RPMI8226 (cell line): ENCODE data around the gene BAIAP2L1.
"Not testable (repeated sequence)": the region's sequence is repeated elsewhere in the genome, so short reads cannot be mapped to it uniquely, and the experiment has no call there.

Experiments used
- DNase-seq: peaks from one replicate; pipeline ENCODE4 v3.0.0-alpha.2; 2015

The BAIAP2L1 gene

DNA sequence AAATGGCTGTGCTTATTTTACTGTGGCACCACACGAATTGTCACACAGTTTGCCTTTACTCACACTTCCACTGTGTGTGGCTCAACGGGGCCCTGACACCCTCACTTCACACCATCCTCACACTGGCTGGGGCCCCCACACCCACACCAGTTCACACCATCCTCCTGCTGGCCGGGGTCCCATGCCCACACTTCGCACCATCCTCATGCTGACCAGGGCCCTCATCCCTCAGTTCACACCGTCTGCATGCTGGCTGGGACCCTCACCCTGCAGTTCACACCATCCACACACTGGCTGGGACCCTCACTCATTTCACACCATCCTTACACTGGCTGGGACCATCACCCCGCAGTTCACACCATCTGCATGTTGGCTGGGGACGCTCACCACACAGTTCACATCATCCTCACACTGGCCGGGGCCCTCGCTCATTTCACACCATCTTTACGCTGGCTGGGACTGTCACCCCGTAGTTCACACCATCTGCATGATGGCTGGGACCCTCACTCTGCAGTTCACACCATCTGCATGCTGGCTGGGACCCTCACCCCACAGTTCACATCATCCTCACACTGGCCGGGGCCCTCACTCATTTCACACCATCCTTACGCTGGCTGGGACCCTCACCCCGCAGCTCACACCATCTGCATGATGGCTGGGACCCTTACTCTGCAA lies 83.4 kb downstream of the BAIAP2L1 start:
- no peak for DNase-seq

DNA sequence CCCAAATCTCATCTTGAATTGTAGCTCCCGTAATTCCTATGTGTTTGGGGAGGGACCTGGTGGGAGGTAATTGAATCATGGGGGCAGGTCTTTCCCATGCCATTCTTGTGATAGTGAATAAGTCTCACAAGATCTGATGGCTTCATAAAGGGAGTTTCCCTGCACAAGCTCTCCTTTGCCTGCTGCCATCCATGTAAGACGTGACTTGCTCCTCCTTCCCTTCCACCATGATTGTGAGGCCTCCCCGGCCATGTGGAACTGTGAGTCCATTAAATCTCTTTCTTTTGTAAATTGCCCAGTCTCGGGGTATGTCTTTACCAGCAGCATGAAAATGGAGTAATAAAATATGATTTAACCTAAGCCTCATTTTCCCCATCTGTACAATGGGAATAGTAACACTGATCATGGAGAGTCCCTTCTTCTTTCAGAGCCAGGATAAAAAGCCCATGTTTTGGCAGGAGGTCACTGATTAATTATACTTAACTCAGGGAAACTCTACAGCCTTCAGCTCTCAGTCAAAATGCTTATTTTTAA lies 84.8 kb downstream of the BAIAP2L1 start:
- not testable (repeated sequence) for DNase-seq

DNA sequence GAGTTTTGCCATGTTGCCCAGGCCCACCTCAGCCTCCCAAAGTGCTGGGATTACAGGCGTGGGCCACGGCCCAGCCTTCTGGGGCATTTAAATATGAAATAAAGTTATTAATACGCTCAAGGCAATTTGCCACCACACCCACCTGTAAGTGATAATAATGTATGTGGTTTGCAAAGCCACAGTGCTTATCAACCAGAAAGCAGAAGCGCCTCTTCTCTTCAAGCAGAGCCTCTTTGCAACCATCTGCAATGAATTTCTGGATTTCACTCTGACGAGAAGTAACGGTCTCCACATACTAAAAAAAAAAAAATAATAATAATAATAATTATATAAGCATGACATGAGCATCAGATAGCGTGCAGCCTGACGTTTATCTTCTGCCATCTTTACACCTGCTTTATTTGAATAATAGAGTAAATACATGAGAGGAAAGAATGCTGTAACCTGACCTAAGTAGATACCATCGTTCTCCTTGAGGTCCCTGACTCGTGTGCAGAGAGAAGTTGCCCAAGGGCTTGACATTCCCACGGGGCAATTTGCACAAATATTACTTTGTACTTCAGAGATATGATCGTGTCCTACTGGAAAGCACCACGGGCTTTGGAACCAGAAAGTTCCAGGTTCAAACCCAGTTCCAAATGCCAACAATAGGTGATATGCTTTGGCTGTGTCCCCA lies 85.4 kb downstream of the BAIAP2L1 start:
- no peak for DNase-seq

DNA sequence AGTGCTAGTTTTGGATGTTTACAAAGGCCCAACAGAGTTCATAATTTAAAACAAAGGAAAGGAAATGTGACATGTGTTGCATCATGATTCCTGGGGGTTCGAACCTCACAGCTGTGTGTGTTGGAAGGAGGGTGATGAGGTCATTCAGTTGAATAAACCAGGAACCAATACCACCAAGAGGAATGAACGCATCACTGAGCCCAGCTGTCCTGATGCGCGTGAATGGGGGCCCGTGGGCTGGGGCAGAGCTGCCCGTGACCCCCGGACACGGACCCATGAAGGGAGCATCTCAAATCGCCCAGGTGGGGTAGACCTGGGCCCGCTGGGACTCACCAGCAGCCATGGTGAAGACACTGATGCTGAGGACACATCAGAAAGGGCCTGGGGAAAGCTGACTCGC lies 86.4 kb downstream of the BAIAP2L1 start:
- no peak for DNase-seq

DNA sequence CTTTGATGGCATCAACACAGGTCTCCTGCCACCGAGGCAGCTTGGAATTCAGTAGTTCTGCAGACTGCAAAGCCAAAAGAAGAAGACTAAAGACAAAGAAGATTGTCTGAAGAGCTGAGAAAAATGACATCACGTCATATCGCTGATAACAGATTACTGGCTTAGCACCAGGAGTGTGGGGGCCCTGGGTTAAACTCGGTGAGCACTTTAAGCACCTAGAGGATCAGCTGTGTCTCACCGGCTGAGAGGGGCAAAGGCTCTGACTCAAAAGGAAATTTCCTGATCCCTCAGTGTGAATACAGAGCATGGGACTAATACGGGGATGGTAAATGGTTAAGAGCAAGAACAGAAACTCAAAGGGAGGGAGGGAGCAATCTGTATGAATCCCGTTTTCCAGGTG lies 88.7 kb downstream of the BAIAP2L1 start:
- DNase-seq: no peak

DNA sequence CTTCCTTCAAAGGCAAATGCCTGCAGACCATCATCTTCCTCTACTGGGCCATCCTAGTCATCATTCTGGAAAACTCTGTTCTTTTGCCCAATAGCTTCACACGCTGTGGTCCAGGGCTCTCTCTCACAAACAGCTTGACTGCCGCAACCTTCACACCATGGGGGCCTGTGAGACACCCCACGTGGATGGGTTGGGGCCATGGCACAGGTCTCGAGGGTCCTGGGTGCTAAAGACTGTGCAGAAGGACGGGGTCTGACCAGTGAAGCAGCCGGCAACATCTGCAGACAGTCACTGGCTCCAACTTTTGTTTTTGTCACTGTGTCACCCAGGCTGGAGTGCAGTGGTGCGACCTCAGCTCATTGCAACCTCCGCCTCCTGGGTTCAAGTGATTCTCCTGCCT lies 91.3 kb downstream of the BAIAP2L1 start:
- DNase-seq: no peak

DNA sequence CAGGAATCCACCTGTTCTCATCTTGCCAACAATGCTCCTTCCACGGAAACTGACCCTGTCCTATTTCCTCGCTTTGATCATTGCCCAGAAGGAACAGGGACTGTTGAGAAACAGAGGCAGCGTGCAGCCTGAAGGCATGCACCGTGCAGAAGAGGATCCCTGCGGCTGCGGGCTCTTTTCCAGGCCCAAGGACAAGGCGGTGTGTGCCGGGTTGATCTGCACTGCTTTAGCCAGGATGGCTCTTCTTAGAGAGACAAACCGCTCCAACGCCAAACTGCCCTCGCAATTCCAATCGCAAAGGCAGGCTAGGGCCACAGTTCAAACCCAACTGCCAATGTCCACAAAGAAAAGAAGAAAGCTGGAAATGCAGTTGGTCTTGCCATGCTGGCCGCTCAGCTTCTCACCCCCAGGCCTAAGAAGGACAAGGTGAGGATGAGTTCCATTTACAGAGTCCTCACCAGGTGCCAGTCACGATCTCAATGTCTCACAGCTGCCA lies 92.9 kb downstream of the BAIAP2L1 start:
- no peak for DNase-seq

DNA sequence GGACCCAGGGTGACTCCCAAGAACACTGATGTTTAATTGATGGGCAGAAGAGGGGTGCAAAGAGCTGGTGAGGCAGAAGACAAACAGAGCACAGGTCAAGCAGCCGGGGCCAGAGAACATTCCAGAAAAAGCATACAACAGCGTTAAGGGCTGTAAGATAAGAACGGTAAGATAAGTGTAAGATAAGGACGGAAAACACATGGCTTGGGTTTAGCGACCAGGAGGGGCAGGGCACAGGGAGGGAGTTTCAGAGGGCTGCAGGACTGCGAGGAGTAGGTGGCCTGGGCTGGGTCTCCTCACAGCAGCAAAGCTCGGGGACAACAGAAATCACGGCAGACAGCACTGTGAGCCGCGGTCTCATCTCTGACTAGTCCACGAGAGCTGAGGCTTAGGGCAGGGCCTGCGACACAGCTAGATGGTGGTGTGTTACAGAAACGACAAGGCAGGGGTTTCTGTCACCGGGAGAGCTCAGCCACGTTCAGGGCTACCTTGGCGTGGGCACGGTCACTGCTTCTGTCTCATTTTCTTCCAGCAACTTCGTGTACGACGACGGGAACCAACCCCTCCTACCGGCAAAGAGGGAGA lies 94.8 kb downstream of the BAIAP2L1 start:
- DNase-seq: no peak

DNA sequence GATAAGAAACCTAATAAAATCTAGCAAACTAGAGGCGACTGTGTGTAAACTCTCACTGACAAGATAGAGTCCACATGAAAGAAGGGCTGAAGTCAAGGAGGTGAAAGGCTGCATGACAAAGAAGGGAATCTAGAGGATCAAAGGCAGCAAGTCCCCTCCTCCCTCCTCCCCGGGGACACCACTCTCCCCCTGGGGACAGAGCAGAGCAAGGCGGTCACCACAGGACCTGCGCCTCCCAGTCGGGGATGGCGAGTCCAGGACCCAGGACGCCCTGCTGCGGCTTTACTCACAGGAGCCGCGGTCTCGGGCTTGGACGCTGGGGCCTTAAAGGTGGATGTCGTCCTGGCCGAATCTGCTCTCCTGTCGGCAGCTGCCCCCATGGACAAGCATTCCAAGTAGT lies 97.0 kb downstream of the BAIAP2L1 start:
- DNase-seq: no peak

DNA sequence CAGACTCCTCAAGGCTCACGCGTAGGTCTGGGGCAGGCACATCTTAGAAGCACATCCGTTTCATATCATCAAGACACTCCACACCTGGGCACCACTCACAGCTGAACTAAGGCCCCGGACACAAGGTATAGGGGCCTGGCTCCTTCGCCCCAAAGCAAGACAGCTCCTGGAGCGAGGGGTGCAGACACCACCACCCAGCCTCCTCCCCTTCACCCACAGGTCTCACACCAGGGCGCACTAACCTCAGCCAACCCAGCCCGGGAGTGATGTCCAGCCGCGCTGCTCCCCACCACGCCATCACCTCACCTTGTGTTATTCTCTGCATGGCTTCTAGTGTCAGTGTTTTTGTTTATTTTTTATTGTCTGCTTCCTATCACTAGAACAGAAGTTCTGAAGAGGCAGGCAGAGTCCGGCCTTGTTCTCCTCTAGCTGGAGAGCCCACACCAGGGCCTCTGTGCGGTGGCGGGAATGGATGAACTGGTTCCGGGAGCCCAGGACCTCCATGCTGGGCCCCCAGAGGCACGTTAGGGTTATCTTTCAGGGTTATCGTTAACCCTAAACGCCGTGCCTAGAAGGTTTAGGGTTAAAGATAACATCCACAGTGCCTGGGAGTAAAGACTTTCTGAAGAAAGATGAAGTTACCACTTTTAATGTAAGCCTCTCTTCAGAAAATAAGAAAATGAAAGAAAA lies 97.6 kb downstream of the BAIAP2L1 start:
- DNase-seq: no peak

DNA sequence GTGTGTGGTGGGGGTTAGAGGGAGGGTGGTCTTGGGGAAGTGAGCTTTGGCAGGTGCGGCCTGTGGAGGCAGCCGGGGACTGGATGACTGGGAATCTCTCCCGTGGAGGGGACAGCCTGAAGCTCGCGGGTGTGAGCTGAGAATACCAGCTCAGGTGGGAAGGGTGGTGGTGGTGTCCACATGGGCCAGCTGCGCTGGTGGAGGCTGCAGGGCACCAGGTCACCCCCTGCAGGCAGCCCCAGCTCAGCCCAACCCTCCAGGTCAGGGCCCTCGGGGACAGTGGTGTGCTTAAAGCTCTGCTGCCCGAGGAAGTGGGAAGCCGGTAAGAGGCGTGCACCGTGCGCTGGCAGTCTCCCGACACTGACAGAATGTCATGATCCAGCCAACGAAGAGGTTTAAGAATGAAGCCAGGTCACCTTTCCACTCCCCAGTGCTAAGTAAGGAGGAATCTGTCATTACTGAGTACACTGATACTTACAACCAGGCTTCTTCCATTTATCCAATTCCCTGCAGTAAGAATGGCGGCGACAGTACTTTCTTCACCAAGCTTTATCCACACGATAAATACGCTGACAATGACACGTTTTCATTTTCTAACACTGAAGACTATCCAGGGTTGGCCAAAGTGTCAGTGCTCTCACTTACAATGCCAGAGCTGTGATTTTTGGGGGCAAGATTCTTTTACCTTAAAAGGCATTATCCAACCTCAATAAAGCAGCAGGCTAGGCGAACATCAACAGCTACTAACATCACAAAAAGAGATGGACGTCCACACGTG lies 99.0 kb downstream of the BAIAP2L1 start:
- no peak for DNase-seq

DNA sequence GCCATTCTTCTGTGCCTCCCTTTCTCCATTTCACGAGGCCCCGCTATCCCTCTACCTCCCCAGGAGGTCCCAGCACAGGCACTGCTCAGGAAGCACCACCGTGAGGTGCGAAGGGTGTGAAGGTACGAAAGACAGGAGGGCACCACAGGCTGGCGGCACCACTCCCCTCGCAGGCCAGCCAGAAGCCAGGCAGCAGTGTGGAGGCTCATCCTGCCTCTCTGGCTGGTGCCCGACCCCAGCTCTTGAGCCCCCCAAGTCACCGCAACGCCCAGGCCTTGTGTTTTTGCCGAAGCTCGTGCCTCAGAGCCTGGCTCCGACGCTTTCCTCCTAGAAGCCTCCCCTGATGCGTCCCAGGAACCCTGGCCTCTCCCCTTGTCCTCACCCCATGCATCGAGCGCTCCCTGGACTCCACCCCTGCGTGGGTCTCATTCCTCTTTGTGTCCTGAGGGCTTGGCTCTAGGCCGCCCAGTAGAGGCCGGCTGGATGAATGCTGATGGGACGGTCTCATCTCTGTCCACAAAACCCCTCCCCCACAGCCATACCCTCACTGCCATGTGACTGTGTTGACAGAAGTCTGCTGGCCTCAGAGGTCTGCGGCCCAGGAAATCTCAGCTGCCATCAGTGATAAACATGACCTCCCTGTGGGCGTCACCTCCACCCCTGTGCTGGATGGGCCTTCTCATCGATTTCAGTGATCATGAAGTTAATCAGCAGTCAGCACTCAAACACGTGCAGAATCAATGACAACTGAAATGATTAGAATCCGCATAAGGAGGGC lies 100.1 kb downstream of the BAIAP2L1 start:
- no peak for DNase-seq

DNA sequence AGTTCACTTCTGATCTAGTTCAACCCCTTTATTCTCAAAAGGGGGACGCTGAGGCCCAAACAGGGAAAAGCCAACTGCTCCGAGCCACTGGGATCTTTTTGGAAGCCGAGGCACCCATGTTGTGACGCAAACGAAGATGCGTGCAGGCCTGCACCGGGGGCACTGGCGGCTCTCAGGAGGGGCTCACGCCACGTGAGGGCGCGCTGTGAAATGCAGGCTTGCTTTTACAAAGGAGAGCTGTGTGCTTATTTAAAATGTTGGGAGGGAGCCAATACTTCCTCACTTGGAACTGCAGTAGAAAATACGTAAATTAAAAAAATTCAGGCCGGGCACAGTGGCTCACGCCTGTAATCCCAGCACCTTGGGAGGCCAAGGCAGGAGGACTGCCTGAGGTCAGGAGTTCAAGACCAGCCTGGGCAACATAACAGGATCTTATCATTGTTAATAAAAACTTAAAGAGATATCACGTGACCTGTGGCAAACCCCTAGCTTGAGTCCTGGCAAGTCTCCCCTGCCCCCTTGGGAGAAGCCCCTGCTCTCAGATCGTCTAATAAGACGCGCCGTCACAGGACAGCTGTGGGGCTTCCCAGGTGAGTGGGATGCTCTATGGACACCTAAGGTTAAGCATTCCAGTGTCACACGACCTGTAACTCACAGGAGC lies 103.1 kb downstream of the BAIAP2L1 start:
- DNase-seq: no peak

DNA sequence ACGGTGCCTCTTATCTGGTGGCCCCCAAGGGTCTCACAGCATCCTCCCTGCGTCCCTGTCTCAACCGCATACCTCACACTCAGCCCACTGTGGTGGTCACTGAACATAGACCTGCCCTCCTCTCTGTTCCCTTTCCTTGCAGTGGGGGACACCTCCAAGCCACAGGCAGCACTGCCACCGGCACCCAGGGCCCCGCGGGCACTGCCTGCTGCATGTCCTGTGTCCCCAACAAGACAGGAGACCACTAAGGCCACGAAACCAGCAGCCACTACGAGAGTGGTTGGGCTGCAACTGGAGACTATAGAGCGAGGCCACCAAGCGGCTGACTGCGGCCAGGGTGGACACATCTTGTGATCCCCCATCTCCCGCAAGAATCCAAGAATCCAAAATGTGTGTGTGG lies 104.1 kb downstream of the BAIAP2L1 start:
- no peak for DNase-seq

DNA sequence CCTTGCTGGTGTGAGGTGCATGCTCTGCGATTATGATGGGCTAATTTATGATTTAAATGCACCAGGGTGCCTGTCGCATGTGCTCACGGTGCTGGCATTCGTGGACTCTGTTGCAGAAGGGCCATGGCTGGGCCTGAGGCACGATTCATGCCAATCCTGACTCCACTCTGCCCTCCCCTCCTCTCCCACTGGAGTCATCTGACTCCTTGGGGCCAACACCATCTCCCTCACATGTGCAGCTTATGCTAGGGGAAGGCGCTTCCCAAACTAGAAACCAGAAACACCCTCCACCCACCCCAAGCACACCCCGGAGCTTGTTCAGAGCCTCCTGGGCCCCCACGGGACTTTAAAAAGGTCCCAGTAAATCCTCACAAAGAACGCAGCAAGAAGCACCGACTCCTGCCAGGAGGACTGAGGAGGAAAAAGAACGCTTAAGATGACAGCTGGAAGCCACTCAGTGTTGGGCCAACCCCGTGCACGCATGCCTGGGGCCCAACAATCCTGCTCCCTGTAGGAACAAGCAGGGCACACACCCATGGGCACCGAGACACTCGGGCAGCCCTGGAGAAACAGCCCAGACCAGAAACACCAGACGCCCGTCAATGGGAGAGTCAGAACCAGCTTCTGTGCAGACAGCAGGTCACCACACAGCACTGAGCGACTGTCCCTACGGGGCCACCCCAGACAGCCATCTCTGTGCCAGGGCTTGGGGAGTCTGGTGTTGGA lies 105.3 kb downstream of the BAIAP2L1 start:
- DNase-seq: no peak

DNA sequence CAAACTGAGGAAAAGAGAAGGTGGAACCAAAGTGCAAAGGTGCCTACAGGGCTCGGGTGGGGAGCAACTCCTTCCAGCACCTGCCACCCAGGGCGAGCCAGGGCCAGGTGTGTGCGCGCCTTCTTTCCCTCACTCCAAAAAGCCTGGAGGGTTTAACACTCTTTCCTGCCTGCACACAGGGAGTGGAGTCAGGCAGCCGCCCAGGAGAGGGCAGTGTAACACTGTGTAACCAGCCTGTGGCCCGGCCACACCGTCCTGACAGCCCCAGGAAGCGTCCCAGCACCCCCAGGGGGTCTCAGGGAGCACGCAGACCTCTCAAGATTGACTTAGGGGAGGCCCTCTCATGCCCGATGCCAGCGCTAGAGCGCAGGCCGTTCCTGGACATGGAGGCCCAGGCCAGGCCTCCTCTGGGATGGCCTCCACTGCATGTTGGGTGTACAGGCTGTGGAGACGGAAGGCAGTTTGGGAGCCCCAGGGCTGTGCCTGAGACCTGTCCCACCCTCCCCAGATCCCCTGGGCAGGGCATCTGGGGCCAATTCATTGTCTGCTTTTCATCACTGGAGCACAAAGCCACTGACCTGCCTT lies 106.0 kb downstream of the BAIAP2L1 start:
- peak; percentile 65 for DNase-seq

DNA sequence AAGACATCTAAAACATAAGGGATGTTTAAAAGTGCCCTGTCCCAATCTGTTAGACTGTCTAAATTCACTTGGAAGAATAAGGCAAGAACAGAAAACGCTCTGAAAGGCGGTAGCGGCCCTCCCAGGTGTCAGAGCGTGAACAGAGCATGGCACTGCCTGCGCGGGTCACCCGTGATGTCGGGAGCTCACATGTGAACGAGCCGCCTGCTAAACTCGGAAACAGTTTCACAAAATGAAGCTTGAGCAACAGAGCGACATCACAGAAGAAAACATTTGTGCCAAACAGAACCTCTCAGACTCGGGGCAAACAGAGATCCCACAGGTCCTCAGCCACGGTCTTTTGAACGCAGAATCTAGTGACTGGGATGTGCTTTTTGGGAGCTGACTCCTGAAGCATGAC lies 106.6 kb downstream of the BAIAP2L1 start:
- no peak for DNase-seq

DNA sequence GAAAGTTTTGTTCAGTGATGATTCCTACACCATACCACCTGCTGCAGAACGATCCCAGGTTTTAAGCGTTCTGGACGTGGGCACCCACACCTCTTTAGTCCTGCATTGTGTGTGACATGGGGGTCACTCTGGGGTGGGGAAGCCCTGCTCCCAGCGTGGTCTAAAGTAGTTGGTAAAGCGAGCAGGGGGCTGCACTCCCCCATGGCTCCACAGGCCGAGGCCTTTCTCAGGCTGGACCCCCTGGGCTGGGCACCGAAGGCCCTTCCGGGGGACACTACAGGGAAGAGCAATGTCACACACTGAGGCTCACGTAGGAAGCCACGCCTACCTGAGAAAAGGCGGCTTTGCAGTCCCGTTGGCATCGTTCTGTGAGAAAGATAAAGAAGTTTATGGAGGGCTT lies 107.1 kb downstream of the BAIAP2L1 start:
- DNase-seq: no peak

DNA sequence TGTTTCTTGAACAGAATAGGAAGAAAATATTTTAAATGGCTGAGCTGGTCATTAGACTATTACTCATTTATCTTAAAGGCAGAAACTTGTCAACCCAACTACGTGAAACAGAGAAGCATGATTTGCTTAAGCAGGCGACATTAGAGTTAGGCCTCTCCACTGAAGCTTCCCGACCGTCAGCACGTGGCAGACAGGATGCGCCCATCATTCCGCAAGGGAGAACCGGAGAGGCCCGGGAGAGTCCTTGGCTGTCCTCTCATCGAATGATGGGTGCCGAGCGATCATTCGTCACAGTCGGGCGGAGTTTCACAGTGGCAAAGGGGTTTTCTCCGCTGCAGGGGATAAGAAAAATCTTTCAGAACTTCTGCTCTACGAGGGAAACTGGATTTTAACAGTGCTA lies 107.6 kb downstream of the BAIAP2L1 start:
- no peak for DNase-seq

DNA sequence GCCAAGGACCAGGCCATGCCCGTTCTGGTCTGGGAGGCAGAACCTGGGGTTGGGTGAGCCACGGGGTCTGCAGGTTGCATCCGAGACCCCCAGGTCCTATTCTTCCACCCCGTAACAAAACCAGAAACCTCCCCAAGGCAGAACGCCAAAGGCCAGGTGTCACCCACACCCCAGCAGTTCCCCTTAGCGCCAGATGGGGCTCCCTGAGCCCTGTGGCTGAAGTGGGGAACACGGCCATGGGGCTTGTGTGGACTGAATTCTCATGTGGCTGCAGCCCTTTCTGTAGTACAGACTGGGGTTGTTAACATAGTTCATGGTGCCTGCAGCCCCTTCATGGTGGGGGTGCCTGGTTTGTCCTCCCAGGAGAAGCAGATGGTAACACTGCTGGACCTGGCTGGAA lies 109.2 kb downstream of the BAIAP2L1 start:
- no peak for DNase-seq
